Heart left ventricle (tissue), 16 donors: ENCODE results near the gene UNC13B. TPM values are rescaled to one million over a fixed set of nuclear protein-coding genes. Genes with fewer than 3 reads are reported as not detected.
"Not testable (repeated sequence)": the region's sequence is repeated elsewhere in the genome, so short reads cannot be mapped to it uniquely, and the experiment has no call there.

Source experiments
- ATAC-seq, 4 donors: fragments of 200-7000 bp; cut with Tn5 transposase; one replicate each; pipeline ENCODE4 v1.9.1; 2020 to 2022; ENCODE audit warnings: moderate library complexity in 4 of 4, mild to moderate bottlenecking in 3 of 4, moderate number of reproducible peaks in 1 of 4
- DNase-seq, 5 donors: peaks; one replicate each; pipeline ENCODE4 v3.0.0-alpha.2; 2020
- H3K27ac ChIP-seq, 12 donors: fragments of 200-600 bp; sonication (generic) in 4 of 12; one replicate each; pipeline versions ENCODE4 v1.5.0 to v1.8.0; 2016 to 2022; ENCODE audit warnings: mild to moderate bottlenecking in 2 of 12
- H3K27me3 ChIP-seq, 9 donors: fragments of 200-600 bp; sonication (generic) in 2 of 9; one replicate each; pipeline versions ENCODE4 v1.5.1 to v1.8.0; 2016 to 2022; ENCODE audit warnings: mild to moderate bottlenecking in 3 of 9
- H3K36me3 ChIP-seq, 9 donors: fragments of 200-600 bp; sonication (generic) in 2 of 9; one replicate each; pipeline versions ENCODE4 v1.5.0 to v1.8.0; 2018 to 2022; ENCODE audit warnings: mild to moderate bottlenecking in 2 of 9
- H3K4me1 ChIP-seq, 12 donors: fragments of 200-600 bp; sonication (generic) in 4 of 12; one replicate each; pipeline versions ENCODE4 v1.5.0 to v1.8.0; 2016 to 2022; ENCODE audit warnings: mild to moderate bottlenecking in 3 of 12
- H3K4me3 ChIP-seq, 12 donors: fragments of 200-600 bp; sonication (generic) in 4 of 12; one replicate each; pipeline versions ENCODE4 v1.5.0 to v1.8.0; 2017 to 2022; ENCODE audit warnings: mild to moderate bottlenecking in 9 of 12, moderate library complexity in 4 of 12
- H3K9me3 ChIP-seq, 12 donors: fragments of 200-600 bp; sonication (generic) in 4 of 12; one replicate each; pipeline versions ENCODE4 v1.5.0 to v1.8.0; 2016 to 2022; ENCODE audit warnings: mild to moderate bottlenecking in 1 of 12
- CTCF ChIP-seq, 12 donors: fragments of 200-600 bp; sonication (generic) in 4 of 12; IDR thresholded peaks; one replicate each; pipeline versions ENCODE4 v1.5.0 to v1.8.0; 2018 to 2022; ENCODE audit warnings: antibody characterized with exemption in 12 of 12, mild to moderate bottlenecking in 5 of 12
- POLR2A ChIP-seq, 2 donors: fragments of 450-650 bp; IDR thresholded peaks; one replicate each; pipeline ENCODE4 v1.6.1; 2017; ENCODE audit warnings: antibody characterized with exemption in 2 of 2, mild to moderate bottlenecking in 2 of 2, moderate library complexity in 2 of 2
- WGBS, 4 donors: extraction: QIAGEN DNeasy Blood & Tissue Kit in 2 of 4; methylation state at CpG; one replicate each; pipeline versions ENCODE4 v1.1.5 to v1.1.7; 2013 to 2018; 5-methylcytosine and 5-hydroxymethylcytosine counted together
- intact Hi-C, 10 donors: fragments of 100-400 bp; cut with DNase I; formaldehyde crosslinking; loops; one replicate each; pipeline versions ENCODE4 v1.11.1 to v1.14.2; 2022
- polyA plus RNA-seq, 2 donors: library from polyadenylated mRNA; stranded (reverse); fragments of 200-250 nt; gene quantifications; one replicate each; pipeline ENCODE4 v1.2.3, GENCODE V29; 2013
- total RNA-seq, 9 donors: library from RNA; depleted of rRNA in 2 of 9; stranded (reverse); fragments of >200 nt in 2 of 9; fragmentation: NEBNext Ultra II Directional in 3 of 9; extraction: Animal tissue kit (Norgen Biotek cat#: 25700) in 3 of 9; gene quantifications; one replicate each; pipeline versions ENCODE4 v1.1.0 to v1.2.4, GENCODE V29; 2016 to 2023
- donor health status: ischemic (EF 13 %, LVEDD 7.1; RV severe dilation, severe dysfunction).
- donor health status: healthy with polysubstance abuse.
- donor health status: DM: no; HTN: yes; CAD: no.
- donor health status: DM: no; HTN: no; CAD: no.
- donor health status: ischemic (EF 25% LVEDD 6.9; RV normal size, moderate dysfunction).
- donor health status: ischemic (EF 25% LVEDD 5.7; RV mildly dilated, moderate dysfunction).
- donor health status: healthy.
- donor health status: DM: yes; HTN: yes; CAD: no.
- donor health status: ischemic (EF 35%, LVEDD 5.7; RV mildly dilated, moderate dysfunction).
- donor health status: nonischemic (EF 11% LVEDD 7.7; RV severe dilation, severe dysfunction).
- donor health status: DM: yes; HTN: yes; CAD: no.
- donor health status: PGD.
- donor health status: ischemic (EF 29% LVEDD 5.4; RV normal size, mild dysfunction).
- donor health status: nonischemic (EF 23%, LVEDD 6.1; RV moderate dilation, normal function).

The UNC13B gene
- total and polyA plus RNA-seq, 11 donors: 8.1 to 30.2 (median 21.2) TPM

GRCh38 chr9:35136866-35137265 is 24.9 kb upstream of the UNC13B start:
- DNase-seq: no peak
- H3K9me3 ChIP-seq: peaks cover 0 to 16% (median 2%) of the 10 kb centered on the region in 12 donors
- H3K4me3 ChIP-seq: no peak overlapping the region
- H3K36me3 ChIP-seq: no peaks in the 10 kb centered on the region
- intact Hi-C loops: no loop called here
- ATAC-seq: no peak
- WGBS, 4 donors: 74 to 83% (median 78%) methylated on average over 8 of the region's 8 CpGs
- no peak overlapping the region for H3K27ac ChIP-seq
- TF ChIP-seq CTCF (IDR thresholded peaks at IDR 0.05) (no peak), POLR2A (IDR thresholded peaks at IDR 0.05) (no peak)
- peaks cover 0 to 17% (median 6%) of the 10 kb centered on the region in 12 donors for H3K4me1 ChIP-seq
- H3K27me3 ChIP-seq: no peaks in the 10 kb centered on the region

GRCh38 chr9:35140093-35140492 is 21.7 kb upstream of the UNC13B start:
- TF ChIP-seq POLR2A (IDR thresholded peaks at IDR 0.05) (no peak), CTCF (IDR thresholded peaks at IDR 0.05) (no peak)
- H3K36me3 ChIP-seq: no peaks in the 10 kb centered on the region
- H3K27me3 ChIP-seq: no peaks in the 10 kb centered on the region
- no peak overlapping the region for H3K27ac ChIP-seq
- DNase-seq (no peak), ATAC-seq (no peak)
- intact Hi-C loops: no loop called here
- no peaks in the 10 kb centered on the region for H3K4me1 ChIP-seq
- 86 to 92% (median 90%) methylated on average over 2 of the region's 2 CpGs for WGBS, 4 donors
- H3K9me3 ChIP-seq: peaks cover 0 to 43% (median 17%) of the 10 kb centered on the region in 12 donors
- H3K4me3 ChIP-seq: no peak overlapping the region

GRCh38 chr9:35142037-35142436 is 19.8 kb upstream of the UNC13B start:
- H3K36me3 ChIP-seq: no peaks in the 10 kb centered on the region
- peaks cover 0 to 61% (median 22%) of the 10 kb centered on the region in 12 donors for H3K9me3 ChIP-seq
- no peaks in the 10 kb centered on the region for H3K27me3 ChIP-seq
- no peak overlapping the region for H3K4me3 ChIP-seq
- DNase-seq: no peak
- 85 to 93% (median 90%) methylated on average over 5 of the region's 5 CpGs for WGBS, 4 donors
- H3K27ac ChIP-seq: no peak overlapping the region
- no peaks in the 10 kb centered on the region for H3K4me1 ChIP-seq
- ATAC-seq: no peak
- TF ChIP-seq POLR2A (IDR thresholded peaks at IDR 0.05): no peak
- no peak for TF ChIP-seq CTCF (IDR thresholded peaks at IDR 0.05)
- intact Hi-C loops: no loop called here

GRCh38 chr9:35147941-35148563 is 13.8 kb upstream of the UNC13B start:
- H3K36me3 ChIP-seq, ATAC-seq, H3K4me3 ChIP-seq, intact Hi-C loops, H3K27ac ChIP-seq, H3K4me1 ChIP-seq, DNase-seq, H3K27me3 ChIP-seq: not testable (repeated sequence)
- 71 to 86% (median 76%) methylated on average over 5 of the region's 5 CpGs for WGBS, 4 donors
- peaks cover 0 to 71% (median 33%) of the 10 kb centered on the region in 12 donors for H3K9me3 ChIP-seq

- H3K4me1 ChIP-seq: no peaks in the 10 kb centered on the region
- no peak overlapping the region for H3K4me3 ChIP-seq
- no peaks in the 10 kb centered on the region for H3K36me3 ChIP-seq
- H3K27me3 ChIP-seq: no peaks in the 10 kb centered on the region
- DNase-seq: no peak
- H3K9me3 ChIP-seq: peaks cover 0 to 27% (median 15%) of the 10 kb centered on the region in 12 donors
- no peak for ATAC-seq
- intact Hi-C loops: no loop called here
- WGBS, 4 donors: 94 to 96% (median 95%) methylated on average over 9 of the region's 9 CpGs
- TF ChIP-seq CTCF (IDR thresholded peaks at IDR 0.05) (no peak), POLR2A (IDR thresholded peaks at IDR 0.05) (no peak)
- no peak overlapping the region for H3K27ac ChIP-seq
These were observed 8.9 kb upstream of the UNC13B start for GRCh38 chr9:35152926-35153325.
